K562 (cell line): Measurements from ENCODE around the gene PNISR. TPM values are rescaled to one million over a fixed set of nuclear protein-coding genes. Genes with fewer than 3 reads are reported as not detected.

Source experiments
- BRD9 ChIP-seq: fragments of 450-650 bp; IDR thresholded peaks from 2 replicates; pipeline ENCODE4 v1.6.1; 2018; ENCODE audit warnings: low read depth; ENCODE audit not compliant: partially characterized antibody
- DMBX1 ChIP-seq: fragments of 250-450 bp; sonication (Bioruptor Pico); IDR thresholded peaks from 2 replicates; pipeline ENCODE4 v1.8.0; 2022; ENCODE audit warnings: inconsistent platforms, mild to moderate bottlenecking, moderate library complexity, borderline replicate concordance
- ELF1 ChIP-seq: fragments of 200-800 bp; sonication (Bioruptor generic); IDR thresholded peaks from 2 replicates; pipeline ENCODE4 v1.6.1; 2016; ENCODE audit warnings: missing genetic modification characterization, missing compliant biosample characterization
- FOSL1 ChIP-seq: fragments of 200-800 bp; sonication (Bioruptor generic); conservative IDR thresholded peaks from 2 replicates; pipeline ENCODE4 v1.6.1; 2016; ENCODE audit warnings: missing genetic modification characterization, missing compliant biosample characterization
- MTA3 ChIP-seq: fragments of 450-650 bp; formaldehyde crosslinking; IDR thresholded peaks from 2 replicates; pipeline ENCODE4 v1.6.1; 2017; ENCODE audit warnings: mild to moderate bottlenecking, borderline replicate concordance
- NR1H2 ChIP-seq: sonication (generic); formaldehyde crosslinking; IDR thresholded peaks from 2 replicates; pipeline ENCODE4 v1.4.0; 2020; ENCODE audit warnings: mild to moderate bottlenecking, missing genetic modification reagents
- PCBP2 ChIP-seq: fragments of 200-400 bp; formaldehyde crosslinking; IDR thresholded peaks from 2 replicates; pipeline ENCODE4 v1.6.1; 2018; ENCODE audit warnings: low read length, low read depth, mild to moderate bottlenecking, moderate library complexity; ENCODE audit not compliant: poor library complexity, severe bottlenecking
- SNIP1 ChIP-seq: fragments of 450-650 bp; IDR thresholded peaks from 2 replicates; pipeline ENCODE4 v1.7.1; 2017; ENCODE audit warnings: low read depth, mild to moderate bottlenecking
- TGIF2 ChIP-seq: sonication (generic); formaldehyde crosslinking; IDR thresholded peaks from 2 replicates; pipeline ENCODE4 v1.8.1; 2022; ENCODE audit warnings: mild to moderate bottlenecking, missing genetic modification reagents, moderate library complexity
- TRIM28 ChIP-seq: fragments of 450-650 bp; IDR thresholded peaks from 2 replicates; pipeline ENCODE4 v1.6.1; 2017
- ZNF12 ChIP-seq: sonication (generic); formaldehyde crosslinking; IDR thresholded peaks from 2 replicates; pipeline ENCODE4 v1.4.0; 2020; ENCODE audit warnings: mild to moderate bottlenecking, missing genetic modification reagents
- ZSCAN29 ChIP-seq: fragments of 450-650 bp; IDR thresholded peaks from 2 replicates; pipeline ENCODE4 v1.6.1; 2017
- polyA plus RNA-seq, 8 experiments: library from polyadenylated mRNA; depleted of rRNA in 4 of 8; stranded (reverse) in 5 of 8; unstranded in 3 of 8; fragments of >200 nt; fragmentation: Nextera tagmentation in 2 of 8; fragmentation: Illumina TruSeq in 1 of 8; extraction: Ambion mirVana in 2 of 8; extraction: Trizol in 1 of 8; gene quantifications; 2 replicates each; pipeline versions ENCODE4 v1.2.1 to v1.2.3, GENCODE V29; 2011 to 2014; ENCODE audit warnings: inconsistent platforms in 1 of 8, missing spikeins in 1 of 8
- total RNA-seq, 7 experiments: library from RNA; depleted of rRNA in 6 of 7; stranded (reverse); fragments of >200 nt in 6 of 7; fragmentation: Illumina TruSeq in 2 of 7; extraction: Trizol in 2 of 7; gene quantifications; 2 replicates each; pipeline versions ENCODE4 v1.2.1 to v1.2.3, GENCODE V29; 2011 to 2021; ENCODE audit warnings: low replicate concordance in 1 of 7
- TF ChIP-seq, protein P1 (sequence below): fragments of 250-450 bp; sonication (Bioruptor Pico); IDR thresholded peaks from 2 replicates; pipeline ENCODE4 v1.4.0; 2020
- TF ChIP-seq, protein P2 (sequence below): fragments of 250-450 bp; sonication (Bioruptor Pico); IDR thresholded peaks from 2 replicates; pipeline ENCODE4 v1.5.0; 2020; ENCODE audit warnings: mild to moderate bottlenecking
- TF ChIP-seq, protein P3 (sequence below): fragments of 450-650 bp; IDR thresholded peaks from 2 replicates; pipeline ENCODE4 v1.6.1; 2018; ENCODE audit not compliant: partially characterized antibody
- TF ChIP-seq, protein P4 (sequence below): fragments of 150-350 bp; conservative IDR thresholded peaks from 2 replicates; pipeline ENCODE4 v1.6.1; 2014; ENCODE audit warnings: low read length
- TF ChIP-seq, protein P5 (sequence below), 2 experiments: fragments of 450-650 bp in 1 of 2; sonication (generic) in 1 of 2; formaldehyde crosslinking in 1 of 2; IDR thresholded peaks in 1 of 2; conservative IDR thresholded peaks in 1 of 2; 2 replicates each; pipeline versions ENCODE4 v1.6.1 to v1.8.1; 2016 to 2023; ENCODE audit warnings: mild to moderate bottlenecking in 2 of 2, moderate library complexity in 2 of 2, inconsistent platforms in 1 of 2, missing genetic modification reagents in 1 of 2

The PNISR gene
- total and polyA plus RNA-seq, 9 of the 15 experiments (the other 6 are each of a cell fraction or from before 2014, with no cell fraction given), result 97.4 to 206 (median 131) TPM

DNA sequence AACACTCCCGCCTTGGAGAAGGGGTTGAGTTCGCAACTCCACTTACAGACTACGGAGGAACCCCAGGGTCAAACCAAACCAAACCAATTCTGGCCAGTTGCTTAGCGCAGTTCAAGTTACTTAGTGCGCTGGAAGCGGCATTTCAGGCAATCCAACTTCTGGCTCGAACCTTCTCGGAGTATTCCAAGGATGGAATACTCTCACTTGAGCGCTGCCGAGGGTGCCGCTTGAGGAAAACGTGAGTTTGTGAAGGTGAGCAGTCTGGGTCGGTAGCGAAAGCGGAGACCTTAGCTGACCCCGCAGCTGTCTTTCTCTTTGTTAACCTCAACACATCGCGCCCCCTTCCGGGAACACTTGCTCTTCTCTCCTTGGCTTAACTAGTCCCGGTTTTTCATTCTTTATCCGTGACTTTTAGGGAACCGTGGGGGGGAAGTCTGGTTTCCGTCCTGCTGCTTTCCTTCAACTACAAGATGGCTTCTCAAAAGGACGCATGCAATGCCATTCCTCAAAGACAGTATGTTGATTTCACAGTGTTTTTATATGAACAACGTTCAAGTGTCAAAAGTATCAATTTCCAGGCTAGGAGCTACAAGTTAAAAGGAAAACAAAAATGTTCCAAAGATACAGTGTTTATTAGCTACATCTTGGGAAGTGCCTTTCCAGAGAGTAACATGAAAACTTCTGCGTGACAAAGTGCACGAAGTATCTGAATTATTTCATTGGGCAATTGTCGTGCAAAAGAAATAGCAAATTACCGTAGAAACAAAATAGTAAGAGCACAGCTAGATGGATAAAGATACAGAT lies 741 bp upstream of the PNISR start (continued):
- TF ChIP-seq MTA3 (peak; percentile 97), TRIM28 (no peak), SNIP1 (no peak), PCBP2 (no peak), DMBX1 (CRISPR knock-in tag) (0 out of 2 replicates have a peak, but pooled peaks have one; percentile 46), ZSCAN29 (no peak), ZNF12 (no peak), NR1H2 (no peak), FOSL1 (tag) (peak; percentile 61; the same call in 1 of the 2 replicates), BRD9 (peak; percentile 94), ELF1 (tag) (no peak), TGIF2 (peak; percentile 62; the same call in 1 of the 2 replicates)
- TF ChIP-seq, protein P1, sequence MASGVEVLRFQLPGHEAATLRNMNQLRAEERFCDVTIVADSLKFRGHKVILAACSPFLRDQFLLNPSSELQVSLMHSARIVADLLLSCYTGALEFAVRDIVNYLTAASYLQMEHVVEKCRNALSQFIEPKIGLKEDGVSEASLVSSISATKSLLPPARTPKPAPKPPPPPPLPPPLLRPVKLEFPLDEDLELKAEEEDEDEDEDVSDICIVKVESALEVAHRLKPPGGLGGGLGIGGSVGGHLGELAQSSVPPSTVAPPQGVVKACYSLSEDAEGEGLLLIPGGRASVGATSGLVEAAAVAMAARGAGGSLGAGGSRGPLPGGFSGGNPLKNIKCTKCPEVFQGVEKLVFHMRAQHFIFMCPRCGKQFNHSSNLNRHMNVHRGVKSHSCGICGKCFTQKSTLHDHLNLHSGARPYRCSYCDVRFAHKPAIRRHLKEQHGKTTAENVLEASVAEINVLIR (CRISPR knock-in tag), result 0 out of 2 replicates have a peak, but pooled peaks have one; percentile 29
- TF ChIP-seq, protein P2, sequence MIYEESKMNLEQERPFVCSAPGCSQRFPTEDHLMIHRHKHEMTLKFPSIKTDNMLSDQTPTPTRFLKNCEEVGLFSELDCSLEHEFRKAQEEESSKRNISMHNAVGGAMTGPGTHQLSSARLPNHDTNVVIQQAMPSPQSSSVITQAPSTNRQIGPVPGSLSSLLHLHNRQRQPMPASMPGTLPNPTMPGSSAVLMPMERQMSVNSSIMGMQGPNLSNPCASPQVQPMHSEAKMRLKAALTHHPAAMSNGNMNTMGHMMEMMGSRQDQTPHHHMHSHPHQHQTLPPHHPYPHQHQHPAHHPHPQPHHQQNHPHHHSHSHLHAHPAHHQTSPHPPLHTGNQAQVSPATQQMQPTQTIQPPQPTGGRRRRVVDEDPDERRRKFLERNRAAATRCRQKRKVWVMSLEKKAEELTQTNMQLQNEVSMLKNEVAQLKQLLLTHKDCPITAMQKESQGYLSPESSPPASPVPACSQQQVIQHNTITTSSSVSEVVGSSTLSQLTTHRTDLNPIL, result no peak
- TF ChIP-seq, protein P3, sequence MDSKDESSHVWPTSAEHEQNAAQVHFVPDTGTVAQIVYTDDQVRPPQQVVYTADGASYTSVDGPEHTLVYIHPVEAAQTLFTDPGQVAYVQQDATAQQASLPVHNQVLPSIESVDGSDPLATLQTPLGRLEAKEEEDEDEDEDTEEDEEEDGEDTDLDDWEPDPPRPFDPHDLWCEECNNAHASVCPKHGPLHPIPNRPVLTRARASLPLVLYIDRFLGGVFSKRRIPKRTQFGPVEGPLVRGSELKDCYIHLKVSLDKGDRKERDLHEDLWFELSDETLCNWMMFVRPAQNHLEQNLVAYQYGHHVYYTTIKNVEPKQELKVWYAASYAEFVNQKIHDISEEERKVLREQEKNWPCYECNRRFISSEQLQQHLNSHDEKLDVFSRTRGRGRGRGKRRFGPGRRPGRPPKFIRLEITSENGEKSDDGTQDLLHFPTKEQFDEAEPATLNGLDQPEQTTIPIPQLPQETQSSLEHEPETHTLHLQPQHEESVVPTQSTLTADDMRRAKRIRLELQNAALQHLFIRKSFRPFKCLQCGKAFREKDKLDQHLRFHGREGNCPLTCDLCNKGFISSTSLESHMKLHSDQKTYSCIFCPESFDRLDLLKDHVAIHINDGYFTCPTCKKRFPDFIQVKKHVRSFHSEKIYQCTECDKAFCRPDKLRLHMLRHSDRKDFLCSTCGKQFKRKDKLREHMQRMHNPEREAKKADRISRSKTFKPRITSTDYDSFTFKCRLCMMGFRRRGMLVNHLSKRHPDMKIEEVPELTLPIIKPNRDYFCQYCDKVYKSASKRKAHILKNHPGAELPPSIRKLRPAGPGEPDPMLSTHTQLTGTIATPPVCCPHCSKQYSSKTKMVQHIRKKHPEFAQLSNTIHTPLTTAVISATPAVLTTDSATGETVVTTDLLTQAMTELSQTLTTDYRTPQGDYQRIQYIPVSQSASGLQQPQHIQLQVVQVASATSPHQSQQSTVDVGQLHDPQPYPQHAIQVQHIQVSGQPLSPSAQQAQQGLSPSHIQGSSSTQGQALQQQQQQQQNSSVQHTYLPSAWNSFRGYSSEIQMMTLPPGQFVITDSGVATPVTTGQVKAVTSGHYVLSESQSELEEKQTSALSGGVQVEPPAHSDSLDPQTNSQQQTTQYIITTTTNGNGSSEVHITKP, result peak; percentile 85
- TF ChIP-seq, protein P4, sequence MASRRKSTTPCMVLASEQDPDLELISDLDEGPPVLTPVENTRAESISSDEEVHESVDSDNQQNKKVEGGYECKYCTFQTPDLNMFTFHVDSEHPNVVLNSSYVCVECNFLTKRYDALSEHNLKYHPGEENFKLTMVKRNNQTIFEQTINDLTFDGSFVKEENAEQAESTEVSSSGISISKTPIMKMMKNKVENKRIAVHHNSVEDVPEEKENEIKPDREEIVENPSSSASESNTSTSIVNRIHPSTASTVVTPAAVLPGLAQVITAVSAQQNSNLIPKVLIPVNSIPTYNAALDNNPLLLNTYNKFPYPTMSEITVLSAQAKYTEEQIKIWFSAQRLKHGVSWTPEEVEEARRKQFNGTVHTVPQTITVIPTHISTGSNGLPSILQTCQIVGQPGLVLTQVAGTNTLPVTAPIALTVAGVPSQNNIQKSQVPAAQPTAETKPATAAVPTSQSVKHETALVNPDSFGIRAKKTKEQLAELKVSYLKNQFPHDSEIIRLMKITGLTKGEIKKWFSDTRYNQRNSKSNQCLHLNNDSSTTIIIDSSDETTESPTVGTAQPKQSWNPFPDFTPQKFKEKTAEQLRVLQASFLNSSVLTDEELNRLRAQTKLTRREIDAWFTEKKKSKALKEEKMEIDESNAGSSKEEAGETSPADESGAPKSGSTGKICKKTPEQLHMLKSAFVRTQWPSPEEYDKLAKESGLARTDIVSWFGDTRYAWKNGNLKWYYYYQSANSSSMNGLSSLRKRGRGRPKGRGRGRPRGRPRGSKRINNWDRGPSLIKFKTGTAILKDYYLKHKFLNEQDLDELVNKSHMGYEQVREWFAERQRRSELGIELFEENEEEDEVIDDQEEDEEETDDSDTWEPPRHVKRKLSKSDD, result no peak
- TF ChIP-seq, protein P5, sequence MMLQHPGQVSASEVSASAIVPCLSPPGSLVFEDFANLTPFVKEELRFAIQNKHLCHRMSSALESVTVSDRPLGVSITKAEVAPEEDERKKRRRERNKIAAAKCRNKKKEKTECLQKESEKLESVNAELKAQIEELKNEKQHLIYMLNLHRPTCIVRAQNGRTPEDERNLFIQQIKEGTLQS (IDR thresholded peaks at IDR 0.05), result no peak; the same call in 1 of the 2 replicates
- TF ChIP-seq, protein P5 (CRISPR knock-in tag; conservative IDR thresholded peaks at IDR 0.05), result 0 out of 2 replicates have a peak, but pooled peaks have one; percentile 10
